HG02678 (cell line): ENCODE data around the gene TMEM9.

ENCODE experiments used
- ATAC-seq: cut with Tn5 transposase; IDR thresholded peaks from one replicate; pipeline ENCODE4 v1.9.1; 2021; ENCODE audit warnings: mild to moderate bottlenecking, moderate library complexity; ENCODE audit not compliant: unreplicated experiment

Gene TMEM9

DNA sequence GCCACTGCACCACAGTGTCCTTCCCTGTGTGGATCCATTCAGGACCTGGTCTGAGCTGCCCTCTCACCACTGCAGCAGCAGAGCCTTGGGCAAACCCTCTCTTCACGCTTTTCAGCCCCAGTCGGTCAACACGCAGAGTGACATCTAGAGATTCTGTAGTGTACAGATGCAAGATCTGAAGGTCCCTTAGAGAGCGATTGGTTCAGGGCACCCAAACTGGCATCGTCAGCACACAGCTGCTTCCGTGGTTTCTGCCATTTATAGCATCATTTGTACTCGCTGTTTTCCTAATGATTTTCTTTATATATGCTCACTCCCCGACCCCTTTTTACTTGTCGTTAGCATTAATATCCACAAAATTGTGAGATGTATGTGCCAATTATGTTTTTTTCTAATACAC is 25.8 kb downstream of the TMEM9 start:
- ATAC-seq: no peak

DNA sequence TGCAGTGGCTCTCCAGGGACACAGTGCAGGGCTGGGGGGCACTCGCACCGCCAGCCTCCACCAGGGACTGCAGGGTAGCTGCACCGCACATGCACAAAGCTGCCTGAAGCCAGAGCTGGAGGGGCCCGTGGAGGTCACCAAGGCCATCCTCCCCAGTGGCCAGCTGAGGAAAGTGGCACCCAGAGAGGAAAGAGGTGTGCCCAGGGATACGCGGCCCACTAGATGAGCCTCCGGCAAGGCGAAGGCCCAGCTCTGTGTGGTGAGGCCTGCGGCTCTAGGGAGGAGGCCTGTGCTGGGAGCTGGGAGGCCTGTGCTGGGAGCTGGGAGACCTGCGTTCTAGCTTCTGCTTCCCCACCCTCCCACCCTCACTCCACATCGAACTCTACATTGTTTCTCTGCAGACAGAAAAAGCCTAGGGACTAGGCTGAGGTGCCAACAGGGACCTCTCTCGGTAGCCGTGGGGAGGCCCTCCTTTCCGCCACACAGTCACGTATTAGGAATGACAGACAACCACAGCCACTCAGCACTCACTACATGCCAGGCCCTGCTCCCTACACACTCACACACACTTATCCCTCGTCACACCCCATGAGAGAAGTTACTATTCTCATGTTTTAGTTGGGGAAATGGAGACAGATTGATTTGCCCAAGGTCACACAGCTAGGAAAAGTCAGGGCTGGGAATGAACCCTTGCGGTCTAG is 26.4 kb downstream of the TMEM9 start:
- no peak for ATAC-seq

DNA sequence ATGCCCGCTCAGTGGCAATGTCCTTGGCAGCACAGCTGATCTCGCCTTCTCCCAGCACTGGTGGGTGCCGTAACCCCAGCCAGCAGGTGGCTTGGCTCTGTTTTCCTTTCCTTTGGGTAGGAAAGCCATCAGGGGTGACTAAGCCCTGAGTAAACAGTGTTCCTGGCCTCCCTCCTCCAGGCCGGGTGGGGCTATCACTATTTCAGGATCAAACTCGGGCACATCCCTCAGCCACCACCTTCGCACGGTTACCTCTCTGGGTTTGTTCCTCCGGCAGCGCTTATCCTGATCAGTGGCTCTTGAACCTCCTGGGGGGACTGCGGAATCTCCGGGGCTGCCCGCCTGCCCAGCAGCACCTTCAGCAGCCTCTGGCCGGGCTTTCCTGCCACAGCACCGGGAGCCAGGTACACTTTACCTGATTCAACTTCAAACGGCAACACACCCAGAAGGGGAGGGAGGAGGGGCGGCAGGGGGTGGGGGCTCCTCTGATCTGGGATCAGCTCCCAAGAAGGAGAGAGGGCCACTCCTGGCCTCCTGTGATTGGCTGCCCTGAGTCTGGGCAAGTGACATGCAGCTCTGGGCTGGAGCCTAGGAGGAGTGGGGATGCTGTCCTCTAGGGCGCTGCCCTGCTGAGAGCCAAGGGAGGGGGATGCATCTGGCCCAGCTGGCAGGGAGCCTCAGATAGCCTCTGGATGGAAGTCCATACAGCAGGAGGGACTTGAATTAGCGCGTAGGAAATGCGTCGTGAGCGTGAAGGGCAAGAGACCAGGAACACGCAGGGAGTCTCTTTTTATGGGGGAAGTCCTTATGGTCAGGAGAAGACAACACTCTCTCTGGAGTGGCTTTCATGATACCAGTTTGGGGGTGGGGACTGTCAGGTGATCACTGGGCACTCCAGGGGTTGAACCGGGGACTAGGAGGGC is 27.2 kb downstream of the TMEM9 start, which contains the start of gene ASCL5:
Gene ASCL5 (minus strand): TSS at position 353 of the 923 bp plus-strand sequence. CDS start 11,812 bp downstream, outside the sequence.
- no peak for ATAC-seq

DNA sequence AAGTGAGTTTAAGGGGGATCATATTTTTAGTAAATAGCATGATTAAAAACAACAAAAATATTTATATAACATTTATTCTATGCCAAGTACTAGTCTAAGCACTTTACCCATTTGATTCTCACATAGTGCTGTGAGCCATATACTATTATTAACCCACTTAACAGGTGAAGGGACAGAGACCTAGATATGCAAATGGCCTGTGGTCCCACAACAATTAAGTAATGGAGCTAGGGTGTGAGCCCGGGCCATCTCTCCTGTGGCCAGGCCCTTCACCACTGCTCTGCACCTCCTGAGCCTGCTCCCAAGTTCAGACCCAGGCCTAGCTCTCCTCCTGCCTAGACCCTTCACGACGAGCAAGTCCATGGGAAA is 27.8 kb downstream of the TMEM9 start:
- ATAC-seq: no peak

DNA sequence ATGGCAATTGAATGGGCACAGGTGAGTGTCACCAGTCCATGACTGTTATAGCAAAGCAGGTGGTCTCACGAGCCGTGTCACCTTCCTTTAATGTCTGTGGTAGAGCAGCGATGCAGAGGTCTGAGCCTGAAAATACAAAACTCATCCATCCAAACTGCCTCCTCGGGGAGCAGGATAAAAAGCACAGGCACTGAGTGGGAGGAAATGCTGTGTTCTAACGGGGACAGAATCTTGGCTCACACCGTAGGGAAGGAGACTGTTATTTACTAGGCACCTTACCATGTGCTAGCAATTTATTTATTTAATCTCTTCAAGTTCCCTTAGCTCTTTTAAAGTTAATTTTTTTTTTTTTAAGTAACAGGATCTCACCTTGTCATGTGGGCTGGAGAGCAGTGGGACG is 28.5 kb downstream of the TMEM9 start:
- no peak for ATAC-seq

DNA sequence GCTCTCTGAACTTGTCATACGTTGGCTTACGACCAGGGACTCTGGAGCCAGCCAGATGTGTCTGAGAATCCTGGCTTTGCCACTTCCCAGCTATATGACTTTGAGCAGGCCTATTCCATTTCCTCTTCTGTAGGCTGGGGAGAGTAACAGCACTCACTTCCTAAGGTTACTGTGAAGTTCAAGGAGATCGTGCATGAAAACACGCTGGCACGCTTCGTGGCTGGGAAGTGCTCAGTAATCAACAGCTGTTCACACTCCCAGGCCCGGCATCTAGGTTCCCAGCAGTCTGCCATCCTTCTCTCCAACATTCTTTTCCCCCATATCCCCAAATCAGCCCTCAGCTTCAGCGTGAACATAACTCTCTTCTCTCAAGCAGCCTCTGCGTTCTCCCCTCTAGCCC is 29.3 kb downstream of the TMEM9 start:
- no peak for ATAC-seq

DNA sequence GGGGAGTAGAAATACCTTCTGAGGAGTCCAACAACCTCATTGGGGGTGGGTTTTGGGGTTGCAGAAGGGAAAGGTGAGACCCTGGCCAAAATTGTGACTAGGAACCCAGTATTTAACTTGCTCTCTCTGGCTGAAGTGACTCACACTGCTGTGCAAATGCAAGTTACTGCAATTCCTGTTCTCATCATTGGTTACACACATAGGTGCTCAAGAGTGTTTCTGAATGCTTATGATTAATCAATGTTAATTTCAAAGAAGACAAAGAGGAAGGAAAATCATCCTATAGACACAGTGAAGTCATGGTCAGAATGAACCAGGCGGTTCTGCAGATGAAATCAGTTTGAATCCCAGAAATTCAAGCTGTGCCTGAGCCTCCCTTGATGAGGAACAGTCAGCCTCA is 30.4 kb downstream of the TMEM9 start:
- ATAC-seq: no peak

DNA sequence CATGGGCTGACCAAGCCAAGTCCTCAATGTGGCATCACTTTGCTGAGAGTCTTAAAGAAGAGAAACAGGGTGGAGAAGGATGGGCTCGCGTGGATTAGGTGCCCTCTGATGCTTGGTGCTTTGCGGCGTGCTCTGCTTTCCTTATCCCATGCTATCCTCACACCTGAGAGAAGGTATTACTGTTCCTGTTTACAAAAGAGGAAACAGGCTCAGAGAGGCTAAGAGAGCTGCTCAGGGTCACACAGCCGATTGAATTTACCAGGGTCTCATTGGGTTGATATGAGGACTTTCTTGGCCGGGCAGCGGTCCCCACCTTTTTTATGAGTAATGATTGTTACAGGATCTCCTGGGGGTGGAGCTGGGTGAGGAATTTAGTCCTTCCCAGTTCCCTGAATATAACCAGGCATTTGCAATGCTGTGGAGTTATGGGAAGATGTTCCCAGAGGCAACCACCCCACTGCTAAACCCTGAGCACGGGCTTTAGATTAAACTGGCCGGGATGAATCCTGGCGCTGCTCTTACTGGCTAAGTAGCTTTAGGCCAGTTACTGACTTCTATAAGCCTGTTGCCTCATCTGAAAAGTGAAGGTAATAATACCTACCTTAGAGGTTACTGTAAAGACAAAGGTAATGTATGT is 31.8 kb downstream of the TMEM9 start:
- ATAC-seq: no peak

DNA sequence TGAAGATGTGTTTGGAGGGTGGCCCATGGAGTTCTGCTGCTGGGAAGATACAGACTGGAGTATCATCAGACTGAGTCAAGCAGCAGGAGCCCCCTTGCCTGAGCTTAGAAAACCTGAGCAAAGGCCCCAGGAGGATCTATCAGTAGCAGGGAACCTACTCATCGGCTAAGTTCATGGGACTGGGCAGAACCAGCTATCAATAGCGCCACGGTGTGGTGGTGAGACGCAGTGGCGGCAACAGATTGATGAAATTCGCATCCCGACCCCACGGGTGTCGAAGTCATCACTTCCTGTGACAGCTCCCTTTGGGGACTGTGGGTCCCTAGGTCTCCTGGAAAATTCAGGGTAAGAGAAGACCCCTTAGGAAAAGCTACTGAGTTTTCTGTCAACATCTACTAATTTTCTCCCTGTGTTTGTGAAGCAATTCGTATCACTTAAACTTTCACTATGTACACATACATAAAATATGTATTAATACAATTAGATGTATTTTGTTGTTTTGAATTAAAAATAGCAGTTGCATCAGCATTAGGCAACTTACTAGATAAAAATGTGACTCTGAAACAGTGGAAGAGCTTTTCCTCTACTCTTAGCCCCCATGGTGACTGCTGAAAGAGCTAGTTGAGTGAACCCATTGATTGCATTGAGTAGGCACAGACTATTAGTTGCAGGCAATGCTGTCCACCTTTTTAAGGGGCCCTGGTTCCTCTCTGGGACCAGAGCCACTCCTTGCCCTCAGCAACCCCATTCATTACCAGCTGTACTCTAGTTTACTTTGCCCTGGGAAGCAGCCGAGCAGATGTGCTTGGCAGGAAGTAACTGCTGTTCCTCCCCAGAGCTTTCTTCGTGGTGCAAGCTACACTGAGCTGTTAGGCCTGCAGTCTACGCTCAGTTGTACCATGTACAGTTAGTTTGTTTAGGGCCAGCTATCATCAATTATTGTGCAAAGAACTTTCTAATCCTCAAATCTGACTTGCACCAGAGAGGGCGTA is 34.8 kb downstream of the TMEM9 start:
- ATAC-seq: no peak

DNA sequence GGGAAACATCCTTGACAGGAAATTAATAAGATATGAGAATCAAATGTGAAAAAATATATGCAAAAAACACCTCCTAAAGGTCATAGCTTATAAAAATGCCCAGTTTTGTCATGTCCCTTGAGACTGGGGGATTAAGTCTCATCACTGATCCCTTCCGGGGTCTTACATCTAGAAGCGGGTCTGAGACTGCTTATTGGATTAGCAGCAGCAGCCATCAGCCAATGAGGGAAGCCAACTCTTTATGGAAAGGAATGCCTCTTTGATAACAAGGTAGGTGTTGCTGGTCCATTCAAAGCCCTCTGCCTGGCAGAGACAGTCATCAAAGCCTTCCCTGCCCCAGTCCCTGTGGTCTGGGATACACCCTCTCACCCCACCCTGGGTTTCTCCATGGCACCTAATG is 38.2 kb downstream of the TMEM9 start:
- no peak for ATAC-seq

DNA sequence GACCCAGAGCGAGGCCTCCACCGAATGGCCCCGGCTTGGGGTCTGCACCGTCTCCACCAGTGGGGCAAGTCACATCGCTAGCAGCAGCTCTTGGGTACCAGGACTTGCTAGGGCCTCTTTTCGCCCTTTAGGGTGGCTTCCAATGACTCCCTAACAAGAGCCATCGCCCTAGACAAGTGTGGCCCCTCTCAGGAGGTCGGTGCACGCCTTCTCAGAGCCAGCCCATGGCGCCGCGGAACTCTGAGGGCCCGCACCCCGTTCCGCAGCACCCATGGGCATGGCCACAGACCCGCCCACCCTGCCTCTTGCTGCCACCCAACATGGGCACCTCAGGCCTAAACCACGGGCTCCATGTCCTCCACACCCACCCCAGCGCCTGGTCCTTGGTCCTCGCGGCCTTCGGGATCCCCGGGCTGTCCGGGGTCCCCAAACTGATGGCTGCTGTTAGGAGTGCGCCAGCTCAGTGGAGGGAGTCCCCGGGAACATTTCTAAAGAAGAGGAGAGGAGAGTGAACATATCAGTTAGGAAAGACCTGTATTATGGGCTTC is 38.8 kb downstream of the TMEM9 start:
- no peak for ATAC-seq

DNA sequence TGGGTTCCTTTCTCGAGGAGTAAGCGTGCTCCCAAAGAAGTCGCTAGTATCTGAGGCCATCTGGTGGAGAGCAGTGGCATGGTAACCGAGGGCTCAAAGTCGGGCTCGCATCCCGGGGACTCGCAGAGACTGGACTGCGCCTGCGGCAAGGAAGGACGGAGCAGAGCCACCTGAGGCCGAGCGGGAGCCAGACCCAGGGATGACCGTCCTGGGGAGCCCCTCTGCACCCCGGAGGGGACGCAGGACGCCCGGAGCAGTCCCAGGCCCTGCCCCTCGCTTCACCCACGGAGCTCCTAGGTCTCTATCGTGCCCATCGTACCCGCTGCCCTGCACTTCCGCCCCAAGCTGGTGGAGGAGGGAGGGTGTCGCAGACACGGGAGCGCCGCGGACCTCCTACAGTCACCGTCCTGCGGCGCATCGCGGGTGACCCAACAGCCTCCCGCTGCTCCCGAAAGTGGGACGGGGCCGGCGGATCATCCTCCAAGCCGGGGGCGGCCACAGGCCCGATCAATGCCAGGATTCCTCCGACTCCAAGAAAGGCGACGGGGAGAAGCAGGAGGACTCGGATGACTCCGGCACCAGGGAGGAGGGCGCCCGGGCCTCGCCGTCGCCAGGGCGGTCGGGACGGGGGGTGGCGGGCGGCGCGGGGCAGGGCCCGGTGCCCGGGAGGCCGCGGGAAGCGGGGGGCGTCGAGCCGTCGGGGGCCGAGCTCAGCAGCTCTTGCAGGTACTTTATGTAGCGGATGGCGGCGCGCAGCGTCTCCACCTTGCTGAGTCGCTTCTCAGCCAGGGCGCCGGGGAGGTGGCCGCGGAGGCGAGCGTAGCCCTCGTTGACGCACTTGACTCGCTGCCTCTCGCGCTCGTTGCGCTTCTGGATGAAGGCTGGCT is 39.8 kb downstream of the TMEM9 start:
- peak; percentile 90 for ATAC-seq

DNA sequence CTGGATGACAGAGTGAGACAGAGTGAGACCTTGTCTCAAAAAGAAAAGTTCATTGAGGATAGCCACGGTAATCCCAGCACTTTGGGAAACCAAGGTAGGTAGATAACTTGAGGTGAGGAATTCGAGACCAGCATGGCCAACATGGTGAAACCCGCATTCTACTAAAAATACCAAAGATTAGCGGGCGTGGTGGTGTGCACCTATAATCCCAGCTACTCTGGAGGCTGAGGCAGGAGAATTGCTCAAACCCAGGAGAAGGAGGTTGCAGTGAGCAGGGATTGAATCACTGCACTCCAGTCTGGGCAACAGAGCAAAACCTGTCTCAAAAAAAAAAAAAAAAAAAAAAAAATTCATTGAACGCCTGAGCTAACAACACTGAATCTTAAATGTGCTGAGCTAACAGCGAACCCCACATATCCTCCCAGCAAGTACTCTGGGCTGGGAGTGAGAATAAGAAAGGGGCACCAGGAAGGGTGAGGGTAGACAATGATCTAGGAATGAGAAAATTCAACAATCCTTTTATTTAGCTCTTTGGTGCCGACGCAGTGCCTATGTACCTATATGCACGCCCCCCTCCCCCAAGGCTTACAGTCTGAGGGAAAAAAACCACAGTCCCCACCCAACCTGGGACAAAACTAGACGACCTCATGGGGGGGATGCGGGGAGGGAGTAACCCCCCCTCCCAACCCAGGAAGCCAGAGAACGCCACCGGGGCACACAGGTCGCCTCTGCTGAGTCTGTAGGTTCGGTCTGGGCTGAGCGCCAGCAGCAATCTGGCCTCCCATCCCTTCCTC is 40.6 kb downstream of the TMEM9 start:
- no peak for ATAC-seq

DNA sequence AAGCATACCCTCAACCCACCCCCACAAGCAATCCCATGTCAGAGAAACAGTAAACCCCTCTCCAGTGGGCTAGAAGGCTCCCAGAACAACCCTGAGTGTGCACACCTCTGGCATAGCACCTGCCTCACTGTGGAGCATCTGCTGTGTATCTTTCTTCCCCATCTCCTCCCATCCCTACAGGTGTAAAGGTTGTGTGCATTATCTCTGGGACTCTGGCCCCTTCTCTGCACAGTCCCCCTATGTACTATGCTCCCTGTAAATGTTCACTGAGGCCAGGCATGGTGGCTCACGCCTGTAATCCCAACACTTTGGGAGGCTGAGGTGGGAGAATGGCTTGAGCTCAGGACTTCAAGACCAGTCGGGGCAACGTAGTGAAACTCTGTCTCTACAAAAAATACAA is 41.3 kb downstream of the TMEM9 start:
- no peak for ATAC-seq

DNA sequence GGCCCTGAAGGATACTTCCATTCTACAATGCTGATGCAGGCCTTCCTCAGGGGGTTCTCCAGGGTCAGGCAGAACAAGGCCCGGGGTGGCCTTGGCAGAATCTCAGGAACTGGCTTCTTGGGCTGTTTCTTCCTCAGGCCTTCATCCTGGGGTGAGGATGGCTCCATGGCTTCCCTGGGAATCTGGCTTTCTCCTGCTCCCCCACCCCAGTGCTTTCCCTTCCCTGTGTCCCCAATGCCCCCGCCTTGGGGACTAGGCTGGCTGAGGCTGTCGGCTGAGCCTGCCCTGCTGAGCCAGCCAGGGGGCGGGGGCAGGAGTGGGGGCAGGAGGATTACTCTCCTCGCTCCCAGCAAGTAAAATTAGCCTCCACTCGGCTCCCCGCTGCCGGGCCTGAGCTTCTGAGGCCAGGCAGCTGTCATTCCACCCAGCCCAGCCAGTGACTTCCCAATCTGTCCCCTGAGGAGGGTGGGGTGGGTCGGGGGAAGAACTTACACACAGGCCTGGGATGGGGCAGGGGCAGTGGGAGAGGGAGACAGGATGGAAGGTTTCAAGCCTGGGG is 42.0 kb downstream of the TMEM9 start, which contains the start of gene CACNA1S:
Gene CACNA1S (minus strand): TSS at position 254 of the 559 bp plus-strand sequence. CDS start 87 bp downstream, at position 167.
- no peak for ATAC-seq

DNA sequence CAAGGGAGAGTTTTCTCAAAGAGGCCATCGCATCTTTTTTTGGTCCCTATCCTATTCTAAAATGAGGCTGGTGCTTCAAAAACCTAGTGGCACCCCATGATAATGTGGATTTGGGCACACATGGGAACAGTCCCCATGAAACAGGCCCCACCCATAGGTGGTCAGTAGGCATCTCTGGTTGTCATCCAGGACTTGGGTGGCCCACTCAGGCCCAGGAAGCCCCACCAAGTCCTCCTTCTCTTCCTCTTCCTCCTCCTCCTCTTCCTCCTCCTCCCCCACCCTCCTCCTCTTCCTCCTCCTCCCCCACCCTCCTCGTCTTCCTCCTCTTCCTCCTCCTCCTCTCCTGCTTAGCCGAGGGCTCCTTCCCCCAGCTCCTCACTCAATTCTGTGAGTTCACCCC is 42.6 kb downstream of the TMEM9 start:
- no peak for ATAC-seq

DNA sequence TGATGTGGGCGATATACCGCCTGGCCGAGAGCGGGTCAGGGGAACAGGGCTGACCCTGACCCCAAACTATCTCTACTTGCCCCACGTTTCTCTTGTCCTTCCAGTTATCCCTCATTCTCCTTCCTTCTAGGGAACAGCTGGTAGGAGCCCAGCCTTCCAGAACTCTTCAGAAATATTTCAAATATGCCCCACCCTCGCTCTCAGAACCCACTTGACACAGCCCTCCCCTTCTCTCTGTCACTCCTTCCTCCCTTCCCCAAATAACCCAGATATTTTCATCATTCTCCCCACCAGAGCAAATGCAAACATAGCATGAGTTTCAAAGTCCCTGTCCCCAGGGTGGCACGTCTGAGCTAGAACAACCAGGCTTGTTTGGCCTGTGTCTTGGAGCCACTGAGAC is 43.1 kb downstream of the TMEM9 start:
- ATAC-seq: no peak

DNA sequence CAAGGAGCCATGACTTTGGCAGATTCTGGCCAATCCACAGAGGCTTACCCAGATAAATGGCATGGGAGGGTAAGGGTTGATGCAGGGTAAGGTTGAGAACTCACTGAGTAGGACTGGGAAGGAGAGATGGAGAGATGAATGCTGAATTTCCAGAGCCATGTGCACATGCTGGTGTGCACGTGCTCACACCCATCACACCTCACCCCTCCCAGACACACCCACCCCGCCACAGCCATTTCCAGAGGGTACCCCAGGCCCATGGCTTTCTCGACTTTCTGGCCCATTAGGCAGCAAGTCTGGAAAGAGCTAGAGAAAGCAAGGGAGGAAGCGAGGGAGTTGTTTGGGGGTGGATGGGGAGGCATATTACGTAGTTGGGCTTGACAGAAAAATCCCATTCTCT is 43.7 kb downstream of the TMEM9 start:
- no peak for ATAC-seq
